GM23338 (cell line): Measurements from ENCODE around the gene CDC25B. TPM values are rescaled to one million over a fixed set of nuclear protein-coding genes. Genes with fewer than 3 reads are reported as not detected.

ENCODE experiments used
- ATAC-seq: fragments of 200-7000 bp; cut with Tn5 transposase; 3 replicates; pipeline ENCODE4 v1.9.1; 2020
- DNase-seq: peaks from one replicate; pipeline ENCODE4 v3.0.0-alpha.2; 2015; ENCODE audit warnings: low spot score
- H2AFZ ChIP-seq: fragments of 200-600 bp; sonication (generic); 2 replicates; pipeline ENCODE4 v1.8.0; 2016; ENCODE audit warnings: antibody characterized with exemption, mild to moderate bottlenecking, moderate library complexity
- H3F3A ChIP-seq: fragments of 200-600 bp; sonication (generic); replicated peaks from 2 replicates; pipeline ENCODE4 v1.8.0; 2017; ENCODE audit warnings: antibody characterized with exemption, mixed run types, low read depth
- H3K27ac ChIP-seq: fragments of 200-600 bp; sonication (generic); 2 replicates; pipeline ENCODE4 v1.6.1; 2016; ENCODE audit warnings: low read depth
- H3K27me3 ChIP-seq: fragments of 200-600 bp; sonication (generic); 2 replicates; pipeline ENCODE4 v1.8.0; 2016; ENCODE audit warnings: mild to moderate bottlenecking, mixed run types, moderate library complexity; ENCODE audit not compliant: insufficient read depth
- H3K36me3 ChIP-seq: fragments of 200-600 bp; sonication (generic); 2 replicates; pipeline ENCODE4 v1.8.0; 2016; ENCODE audit warnings: mild to moderate bottlenecking; ENCODE audit not compliant: insufficient read depth
- H3K4me1 ChIP-seq: fragments of 200-600 bp; sonication (generic); 2 replicates; pipeline ENCODE4 v1.8.0; 2016; ENCODE audit warnings: mild to moderate bottlenecking, moderate library complexity; ENCODE audit not compliant: insufficient read depth
- H3K4me2 ChIP-seq: fragments of 200-600 bp; sonication (generic); 2 replicates; pipeline ENCODE4 v1.7.1; 2017; ENCODE audit warnings: mixed run types
- H3K4me3 ChIP-seq: fragments of 200-600 bp; sonication (generic); 2 replicates; pipeline ENCODE4 v1.6.1; 2016; ENCODE audit warnings: mixed run types
- H3K79me2 ChIP-seq: fragments of 200-600 bp; sonication (generic); replicated peaks from 2 replicates; pipeline ENCODE4 v1.8.0; 2017; ENCODE audit warnings: mild to moderate bottlenecking; ENCODE audit not compliant: insufficient read depth
- H3K9me2 ChIP-seq: fragments of 200-600 bp; sonication (generic); 2 replicates; pipeline ENCODE4 v1.8.0; 2017; ENCODE audit not compliant: insufficient read depth
- H4K20me1 ChIP-seq: fragments of 200-600 bp; sonication (generic); replicated peaks from 2 replicates; pipeline ENCODE4 v1.8.0; 2017; ENCODE audit warnings: mild to moderate bottlenecking; ENCODE audit not compliant: insufficient read depth
- H3K27ac Mint-ChIP-seq: 2 replicates; pipeline ENCODE4 v1.8.0; 2020; ENCODE audit warnings: inconsistent platforms, mild to moderate bottlenecking, moderate library complexity, mixed read lengths
- H3K27me3 Mint-ChIP-seq: 3 replicates; pipeline ENCODE4 v1.8.0; 2022; ENCODE audit warnings: low read depth, mild to moderate bottlenecking, moderate library complexity, mixed read lengths, inconsistent platforms; ENCODE audit not compliant: insufficient read depth, poor library complexity
- H3K36me3 Mint-ChIP-seq: 3 replicates; pipeline ENCODE4 v1.8.0; 2021; ENCODE audit warnings: low read depth, mild to moderate bottlenecking, inconsistent platforms, moderate library complexity, mixed read lengths
- H3K4me1 Mint-ChIP-seq: 3 replicates; pipeline ENCODE4 v1.8.0; 2020; ENCODE audit warnings: mild to moderate bottlenecking, inconsistent platforms, mixed read lengths
- H3K4me3 Mint-ChIP-seq: 3 replicates; pipeline ENCODE4 v1.8.0; 2021; ENCODE audit warnings: moderate library complexity, mild to moderate bottlenecking, inconsistent platforms, mixed read lengths
- H3K9me3 Mint-ChIP-seq: 3 replicates; pipeline ENCODE4 v1.8.0; 2020; ENCODE audit warnings: moderate library complexity, mild to moderate bottlenecking, inconsistent platforms, mixed read lengths
- CREB1 ChIP-seq: fragments of 250-450 bp; sonication (Bioruptor Pico); IDR thresholded peaks from 2 replicates; pipeline ENCODE4 v1.5.0; 2020; ENCODE audit warnings: low read depth, mild to moderate bottlenecking, moderate library complexity
- EZH2 ChIP-seq: fragments of 200-600 bp; sonication (generic); IDR thresholded peaks from one replicate; pipeline ENCODE4 v1.8.0; 2017; ENCODE audit warnings: antibody characterized with exemption, mild to moderate bottlenecking, low read depth; ENCODE audit not compliant: unreplicated experiment
- EZH2phosphoT487 ChIP-seq: fragments of 200-600 bp; sonication (generic); IDR thresholded peaks from one replicate; pipeline ENCODE4 v1.8.1; 2018; ENCODE audit warnings: antibody characterized with exemption; ENCODE audit not compliant: unreplicated experiment
- NANOG ChIP-seq: IDR thresholded peaks from 2 replicates; pipeline ENCODE4 v1.6.1; 2016; ENCODE audit warnings: antibody characterized with exemption, borderline replicate concordance
- POLR2AphosphoS5 ChIP-seq: IDR thresholded peaks from 2 replicates; pipeline ENCODE4 v1.6.1; 2016; ENCODE audit warnings: antibody characterized with exemption, low read depth
- STAT1 ChIP-seq: IDR thresholded peaks from one replicate; pipeline ENCODE4 v1.6.1; 2016; ENCODE audit warnings: antibody characterized with exemption; ENCODE audit not compliant: unreplicated experiment
- ZNF331 ChIP-seq: fragments of 250-450 bp; sonication (Bioruptor Pico); IDR thresholded peaks from 2 replicates; pipeline ENCODE4 v1.5.0; 2020; ENCODE audit warnings: low read depth, mild to moderate bottlenecking, moderate library complexity
- polyA plus RNA-seq: library from polyadenylated mRNA; unstranded; fragments of >200 nt; fragmentation: Nextera tagmentation; extraction: Ambion mirVana; gene quantifications from 2 replicates; pipeline ENCODE4 v1.2.1, GENCODE V29; 2016
- total RNA-seq: library from RNA; depleted of rRNA; stranded (reverse); fragments of >200 nt; shearing (Covaris generic); gene quantifications from 2 replicates; pipeline ENCODE4 v1.2.3, GENCODE V29; 2014
- TF ChIP-seq, protein P1 (sequence below): IDR thresholded peaks from one replicate; pipeline ENCODE4 v1.6.1; 2018; ENCODE audit warnings: antibody characterized with exemption; ENCODE audit not compliant: unreplicated experiment
- TF ChIP-seq, protein P2 (sequence below): IDR thresholded peaks from 2 replicates; pipeline ENCODE4 v1.6.1; 2016; ENCODE audit warnings: antibody characterized with exemption
- TF ChIP-seq, protein P3 (sequence below), 2 experiments: fragments of 200-600 bp in 1 of 2; sonication (generic) in 1 of 2; conservative IDR thresholded peaks; 2 replicates each; pipeline versions ENCODE4 v1.5.1 to v1.6.1; 2016 to 2017; ENCODE audit warnings: antibody characterized with exemption in 2 of 2, low read depth in 2 of 2, mild to moderate bottlenecking in 2 of 2, moderate library complexity in 1 of 2

The CDC25B gene
- total and polyA plus RNA-seq, 2 experiments from 2014 or later, result 10.5 to 33.0 TPM

DNA sequence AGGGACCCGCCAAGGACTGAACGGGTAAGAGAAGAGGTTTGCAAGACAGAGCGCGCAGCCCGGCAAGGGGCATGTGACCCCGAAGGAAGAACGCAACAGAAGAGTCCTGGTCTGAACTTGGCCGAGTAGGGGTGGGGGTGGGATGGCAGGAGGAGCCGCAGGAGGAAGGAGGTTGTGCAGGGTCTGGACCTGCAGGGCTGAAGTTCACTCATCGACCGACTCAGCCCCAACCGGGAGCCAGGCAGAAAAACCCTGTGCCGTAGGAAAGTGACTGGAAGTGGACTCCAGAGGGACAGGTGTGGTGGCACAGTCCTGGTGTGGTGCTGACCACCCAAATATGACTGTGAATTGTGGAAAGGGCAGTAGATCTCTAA lies 43.7 kb upstream of the CDC25B start:
- H3K4me3 ChIP-seq, result peak overlapping the region; percentile 73
- H3K27ac ChIP-seq, result no peak overlapping the region
- DNase-seq (no peak), ATAC-seq (no peak)
- peak overlapping the region; percentile 93 for H3K4me2 ChIP-seq
- peaks cover 4% of the 10 kb centered on the region; the same call in 1 of the 3 replicates for H3K9me3 Mint-ChIP-seq
- H3K27me3 Mint-ChIP-seq, result peaks cover 30% of the 10 kb centered on the region
- H3K27me3 ChIP-seq, result peaks cover 22% of the 10 kb centered on the region
- H3K27ac Mint-ChIP-seq, result no peak overlapping the region; the same call in 1 of the 2 replicates
- peaks cover 15% of the 10 kb centered on the region for H3K4me1 Mint-ChIP-seq
- H2AFZ ChIP-seq, result no peak overlapping the region
- peaks cover 5% of the 10 kb centered on the region; the same call in 2 of the 3 replicates for H3K36me3 Mint-ChIP-seq
- no peaks in the 10 kb centered on the region for H3K9me2 ChIP-seq
- TF ChIP-seq, protein P1, sequence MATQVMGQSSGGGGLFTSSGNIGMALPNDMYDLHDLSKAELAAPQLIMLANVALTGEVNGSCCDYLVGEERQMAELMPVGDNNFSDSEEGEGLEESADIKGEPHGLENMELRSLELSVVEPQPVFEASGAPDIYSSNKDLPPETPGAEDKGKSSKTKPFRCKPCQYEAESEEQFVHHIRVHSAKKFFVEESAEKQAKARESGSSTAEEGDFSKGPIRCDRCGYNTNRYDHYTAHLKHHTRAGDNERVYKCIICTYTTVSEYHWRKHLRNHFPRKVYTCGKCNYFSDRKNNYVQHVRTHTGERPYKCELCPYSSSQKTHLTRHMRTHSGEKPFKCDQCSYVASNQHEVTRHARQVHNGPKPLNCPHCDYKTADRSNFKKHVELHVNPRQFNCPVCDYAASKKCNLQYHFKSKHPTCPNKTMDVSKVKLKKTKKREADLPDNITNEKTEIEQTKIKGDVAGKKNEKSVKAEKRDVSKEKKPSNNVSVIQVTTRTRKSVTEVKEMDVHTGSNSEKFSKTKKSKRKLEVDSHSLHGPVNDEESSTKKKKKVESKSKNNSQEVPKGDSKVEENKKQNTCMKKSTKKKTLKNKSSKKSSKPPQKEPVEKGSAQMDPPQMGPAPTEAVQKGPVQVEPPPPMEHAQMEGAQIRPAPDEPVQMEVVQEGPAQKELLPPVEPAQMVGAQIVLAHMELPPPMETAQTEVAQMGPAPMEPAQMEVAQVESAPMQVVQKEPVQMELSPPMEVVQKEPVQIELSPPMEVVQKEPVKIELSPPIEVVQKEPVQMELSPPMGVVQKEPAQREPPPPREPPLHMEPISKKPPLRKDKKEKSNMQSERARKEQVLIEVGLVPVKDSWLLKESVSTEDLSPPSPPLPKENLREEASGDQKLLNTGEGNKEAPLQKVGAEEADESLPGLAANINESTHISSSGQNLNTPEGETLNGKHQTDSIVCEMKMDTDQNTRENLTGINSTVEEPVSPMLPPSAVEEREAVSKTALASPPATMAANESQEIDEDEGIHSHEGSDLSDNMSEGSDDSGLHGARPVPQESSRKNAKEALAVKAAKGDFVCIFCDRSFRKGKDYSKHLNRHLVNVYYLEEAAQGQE, result no peak
- TF ChIP-seq ZNF331 (CRISPR knock-in tag) (no peak), POLR2AphosphoS5 (no peak), EZH2phosphoT487 (no peak), STAT1 (no peak), EZH2 (no peak), CREB1 (CRISPR knock-in tag) (no peak), NANOG (no peak)
- TF ChIP-seq, protein P2, sequence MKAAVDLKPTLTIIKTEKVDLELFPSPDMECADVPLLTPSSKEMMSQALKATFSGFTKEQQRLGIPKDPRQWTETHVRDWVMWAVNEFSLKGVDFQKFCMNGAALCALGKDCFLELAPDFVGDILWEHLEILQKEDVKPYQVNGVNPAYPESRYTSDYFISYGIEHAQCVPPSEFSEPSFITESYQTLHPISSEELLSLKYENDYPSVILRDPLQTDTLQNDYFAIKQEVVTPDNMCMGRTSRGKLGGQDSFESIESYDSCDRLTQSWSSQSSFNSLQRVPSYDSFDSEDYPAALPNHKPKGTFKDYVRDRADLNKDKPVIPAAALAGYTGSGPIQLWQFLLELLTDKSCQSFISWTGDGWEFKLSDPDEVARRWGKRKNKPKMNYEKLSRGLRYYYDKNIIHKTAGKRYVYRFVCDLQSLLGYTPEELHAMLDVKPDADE, result no peak
- peak overlapping the region; percentile 74 for H3K4me3 Mint-ChIP-seq
- H4K20me1 ChIP-seq, result peaks cover 15% of the 10 kb centered on the region
- peaks cover 14% of the 10 kb centered on the region for H3F3A ChIP-seq
- no peaks in the 10 kb centered on the region for H3K79me2 ChIP-seq
- peaks cover 12% of the 10 kb centered on the region; the same call in 1 of the 2 replicates for H3K4me1 ChIP-seq
- peaks cover 7% of the 10 kb centered on the region; the same call in 1 of the 2 replicates for H3K36me3 ChIP-seq

DNA sequence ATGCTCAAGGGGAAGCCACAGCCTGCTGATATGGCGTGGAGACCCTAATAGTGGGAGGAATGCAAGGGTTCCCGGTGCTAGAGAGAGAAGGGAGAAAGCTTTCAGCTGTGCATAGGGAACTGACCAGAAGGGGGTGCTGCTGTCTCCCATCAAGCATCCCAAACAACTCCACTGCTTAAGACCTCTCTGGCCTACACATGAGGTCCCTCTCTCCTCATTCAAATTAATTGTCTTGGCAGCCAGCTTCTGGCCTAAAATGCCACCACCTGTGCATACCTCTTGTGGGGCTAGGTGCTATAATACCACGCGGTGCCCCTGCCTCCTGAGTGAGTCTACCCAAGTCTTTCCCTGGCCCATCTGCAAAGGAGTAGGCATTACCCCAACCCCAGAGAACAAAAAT lies 43.0 kb upstream of the CDC25B start:
- H3K27me3 Mint-ChIP-seq, result peaks cover 31% of the 10 kb centered on the region
- Histone ChIP-seq H3K27ac (no peak overlapping the region), H3K9me2 (no peaks in the 10 kb centered on the region), H2AFZ (no peak overlapping the region), H3K4me3 (peak overlapping the region; percentile 73), H3F3A (peaks cover 14% of the 10 kb centered on the region), H3K27me3 (peaks cover 22% of the 10 kb centered on the region), H4K20me1 (peaks cover 16% of the 10 kb centered on the region), H3K4me2 (peak overlapping the region; percentile 93), H3K79me2 (no peaks in the 10 kb centered on the region), H3K36me3 (peaks cover 7% of the 10 kb centered on the region; the same call in 1 of the 2 replicates), H3K4me1 (peaks cover 12% of the 10 kb centered on the region; the same call in 1 of the 2 replicates)
- H3K4me3 Mint-ChIP-seq, result peak overlapping the region; percentile 74; the same call in 2 of the 3 replicates
- DNase-seq, result peak; percentile 91
- peaks cover 12% of the 10 kb centered on the region for H3K36me3 Mint-ChIP-seq
- H3K9me3 Mint-ChIP-seq, result peaks cover 4% of the 10 kb centered on the region; the same call in 1 of the 3 replicates
- ATAC-seq, result peak; percentile 53
- peaks cover 15% of the 10 kb centered on the region for H3K4me1 Mint-ChIP-seq
- no peak overlapping the region for H3K27ac Mint-ChIP-seq
- TF ChIP-seq EZH2 (no peak), STAT1 (no peak), POLR2AphosphoS5 (peak; percentile 43; the same call in 1 of the 2 replicates)
- TF ChIP-seq, protein P3, sequence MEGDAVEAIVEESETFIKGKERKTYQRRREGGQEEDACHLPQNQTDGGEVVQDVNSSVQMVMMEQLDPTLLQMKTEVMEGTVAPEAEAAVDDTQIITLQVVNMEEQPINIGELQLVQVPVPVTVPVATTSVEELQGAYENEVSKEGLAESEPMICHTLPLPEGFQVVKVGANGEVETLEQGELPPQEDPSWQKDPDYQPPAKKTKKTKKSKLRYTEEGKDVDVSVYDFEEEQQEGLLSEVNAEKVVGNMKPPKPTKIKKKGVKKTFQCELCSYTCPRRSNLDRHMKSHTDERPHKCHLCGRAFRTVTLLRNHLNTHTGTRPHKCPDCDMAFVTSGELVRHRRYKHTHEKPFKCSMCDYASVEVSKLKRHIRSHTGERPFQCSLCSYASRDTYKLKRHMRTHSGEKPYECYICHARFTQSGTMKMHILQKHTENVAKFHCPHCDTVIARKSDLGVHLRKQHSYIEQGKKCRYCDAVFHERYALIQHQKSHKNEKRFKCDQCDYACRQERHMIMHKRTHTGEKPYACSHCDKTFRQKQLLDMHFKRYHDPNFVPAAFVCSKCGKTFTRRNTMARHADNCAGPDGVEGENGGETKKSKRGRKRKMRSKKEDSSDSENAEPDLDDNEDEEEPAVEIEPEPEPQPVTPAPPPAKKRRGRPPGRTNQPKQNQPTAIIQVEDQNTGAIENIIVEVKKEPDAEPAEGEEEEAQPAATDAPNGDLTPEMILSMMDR (conservative IDR thresholded peaks at IDR 0.05; ENCODE audit: low read depth in 2 of 2), result peak; percentile 77 to 89
